ENCODE data around the gene ZFP91.

The ZFP91 gene

GRCh38 chr11:58639669-58640068 is 60.8 kb downstream of the ZFP91 start:
- Histone ChIP-seq H3K27ac (no peak overlapping the region), H3K4me3 (no peak overlapping the region)
- DNase-seq (ENCODE audit: low spot score) = no peak
- TF ChIP-seq, protein P1, sequence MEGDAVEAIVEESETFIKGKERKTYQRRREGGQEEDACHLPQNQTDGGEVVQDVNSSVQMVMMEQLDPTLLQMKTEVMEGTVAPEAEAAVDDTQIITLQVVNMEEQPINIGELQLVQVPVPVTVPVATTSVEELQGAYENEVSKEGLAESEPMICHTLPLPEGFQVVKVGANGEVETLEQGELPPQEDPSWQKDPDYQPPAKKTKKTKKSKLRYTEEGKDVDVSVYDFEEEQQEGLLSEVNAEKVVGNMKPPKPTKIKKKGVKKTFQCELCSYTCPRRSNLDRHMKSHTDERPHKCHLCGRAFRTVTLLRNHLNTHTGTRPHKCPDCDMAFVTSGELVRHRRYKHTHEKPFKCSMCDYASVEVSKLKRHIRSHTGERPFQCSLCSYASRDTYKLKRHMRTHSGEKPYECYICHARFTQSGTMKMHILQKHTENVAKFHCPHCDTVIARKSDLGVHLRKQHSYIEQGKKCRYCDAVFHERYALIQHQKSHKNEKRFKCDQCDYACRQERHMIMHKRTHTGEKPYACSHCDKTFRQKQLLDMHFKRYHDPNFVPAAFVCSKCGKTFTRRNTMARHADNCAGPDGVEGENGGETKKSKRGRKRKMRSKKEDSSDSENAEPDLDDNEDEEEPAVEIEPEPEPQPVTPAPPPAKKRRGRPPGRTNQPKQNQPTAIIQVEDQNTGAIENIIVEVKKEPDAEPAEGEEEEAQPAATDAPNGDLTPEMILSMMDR (IDR thresholded peaks at IDR 0.05) = no peak

- no peak for DNase-seq (ENCODE audit: low spot score)
- Histone ChIP-seq H3K27ac (no peak overlapping the region), H3K4me3 (no peak overlapping the region)
- TF ChIP-seq, protein P1 (IDR thresholded peaks at IDR 0.05) = no peak
These were observed 61.6 kb downstream of the ZFP91 start for GRCh38 chr11:58640386-58641023.

DNA sequence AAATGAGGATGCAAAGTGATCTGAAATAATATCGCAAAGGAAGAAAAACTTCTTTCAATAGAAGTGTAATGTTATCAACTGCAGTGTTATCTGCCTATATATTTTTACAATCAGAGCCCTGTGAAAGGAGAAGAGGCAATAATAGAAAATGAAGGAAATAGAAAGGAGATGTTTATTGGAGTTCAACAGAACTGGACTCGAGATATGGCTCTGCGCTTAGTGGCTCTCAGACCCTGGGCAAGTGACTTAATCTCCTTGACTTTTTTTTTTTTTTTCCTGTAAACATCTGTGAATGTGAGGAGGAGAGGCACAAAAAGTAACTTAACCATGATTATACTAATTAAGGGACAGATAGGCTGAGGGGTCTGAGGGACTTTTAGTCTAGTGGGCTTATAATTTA is 62.5 kb downstream of the ZFP91 start:
- TF ChIP-seq, protein P1 (IDR thresholded peaks at IDR 0.05) = no peak
- no peak for DNase-seq (ENCODE audit: low spot score)
- no peak overlapping the region for H3K27ac ChIP-seq
- no peak overlapping the region for H3K4me3 ChIP-seq

DNA sequence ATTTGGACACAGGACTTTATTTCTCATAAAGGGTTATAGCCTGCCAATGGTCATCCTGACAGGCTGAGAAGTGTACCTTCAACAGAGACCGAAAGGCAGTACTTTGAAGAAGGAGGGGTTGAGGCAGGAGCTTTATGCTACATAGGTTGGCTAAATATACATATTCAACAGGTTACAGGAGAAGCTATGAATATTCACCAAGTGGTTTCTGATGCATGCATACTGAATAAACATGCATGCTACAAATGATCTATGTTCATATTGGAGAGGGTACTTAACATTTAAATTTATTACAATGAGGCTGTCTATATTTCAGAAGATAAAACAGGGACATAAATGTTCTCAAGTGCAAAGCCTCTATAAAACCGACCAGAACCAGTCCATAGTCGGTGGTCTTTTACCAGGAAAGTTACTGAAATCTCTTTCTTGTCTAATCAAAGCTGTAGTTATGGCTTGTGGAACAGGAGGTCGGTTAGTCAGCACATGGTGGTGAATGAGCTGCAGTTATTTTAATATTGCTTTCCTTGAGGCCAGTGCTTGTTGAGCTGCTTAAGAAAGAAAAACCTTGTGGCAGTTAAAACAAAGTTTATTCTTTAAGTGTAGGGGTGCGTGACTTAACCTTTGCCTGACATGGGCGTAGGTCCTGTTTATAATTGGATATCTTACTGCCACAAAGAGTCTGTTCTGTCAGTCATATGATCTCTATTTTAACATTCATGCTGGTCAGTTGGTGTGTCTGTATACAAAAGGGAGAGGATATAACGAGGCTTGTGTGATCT is 63.1 kb downstream of the ZFP91 start:
- TF ChIP-seq, protein P1 (IDR thresholded peaks at IDR 0.05) = no peak
- no peak overlapping the region for H3K27ac ChIP-seq
- DNase-seq (ENCODE audit: low spot score) = no peak
- no peak overlapping the region for H3K4me3 ChIP-seq

DNA sequence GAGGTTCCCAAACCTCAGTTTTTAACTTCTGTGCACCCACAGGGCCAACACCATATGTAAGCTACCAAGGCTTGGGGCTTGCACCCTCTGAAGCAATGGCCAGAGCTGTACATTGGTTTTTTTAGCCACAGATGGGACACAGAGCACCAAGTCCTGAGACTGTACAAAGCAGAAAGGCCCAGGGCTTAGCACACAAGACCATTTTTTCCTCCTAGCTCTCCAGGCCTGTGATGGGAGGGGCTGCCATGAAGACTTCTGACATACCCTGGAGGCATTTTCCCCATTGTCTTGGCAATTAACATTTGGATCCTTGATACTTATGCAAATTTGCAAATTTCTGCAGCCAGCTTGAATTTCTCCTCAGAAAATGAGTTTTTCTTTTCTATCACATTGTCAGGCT is 67.0 kb downstream of the ZFP91 start:
- Histone ChIP-seq H3K4me3 (no peak overlapping the region), H3K27ac (no peak overlapping the region)
- TF ChIP-seq, protein P1 (IDR thresholded peaks at IDR 0.05) = no peak
- no peak for DNase-seq (ENCODE audit: low spot score)

DNA sequence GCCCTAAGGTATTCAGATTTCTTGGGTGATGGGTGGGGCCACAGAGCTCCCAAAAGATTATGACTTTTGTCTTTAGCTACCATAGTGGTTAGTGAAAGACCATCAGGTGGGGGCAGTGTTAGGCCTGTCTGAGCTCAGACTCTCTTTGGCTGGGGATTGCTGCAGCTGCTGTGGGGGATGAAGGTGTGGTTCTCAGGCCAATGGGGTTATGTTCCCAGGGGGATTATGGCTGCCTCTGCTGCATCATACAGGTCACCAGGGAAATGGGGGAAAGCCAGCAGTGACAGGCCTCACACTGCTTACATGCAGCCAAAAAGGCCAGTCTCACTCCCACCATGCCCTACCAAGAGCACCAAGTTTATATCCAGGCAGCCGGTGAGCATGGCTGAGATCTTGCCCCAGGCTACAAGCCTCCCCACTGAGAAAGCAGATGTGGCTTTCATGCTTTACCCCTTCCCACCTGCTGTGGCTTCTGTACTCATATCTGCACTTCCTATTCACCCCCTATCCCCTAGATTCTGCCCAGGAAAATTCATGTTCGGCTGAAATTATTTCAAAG is 68.4 kb downstream of the ZFP91 start:
- no peak overlapping the region for H3K27ac ChIP-seq
- TF ChIP-seq, protein P1 (IDR thresholded peaks at IDR 0.05) = no peak
- no peak overlapping the region for H3K4me3 ChIP-seq
- DNase-seq (ENCODE audit: low spot score) = no peak
